NCI-H146 treated with DMSO at 0.1 percent for 48 hours (cell line): ENCODE measurements around the gene SIGLEC5.

ENCODE experiments used
- DNase-seq: peaks from one replicate; lab custom pipeline; 2025; ENCODE audit not compliant: unreplicated experiment; lab: John Stamatoyannopoulos, UW

Gene SIGLEC5

GRCh38 chr19:51628153-51628939 is 1.9 kb downstream of the SIGLEC5 start:
- DNase-seq = no peak

- no peak for DNase-seq
These were observed 2.6 kb downstream of the SIGLEC5 start for GRCh38 chr19:51627491-51628138.

- no peak for DNase-seq
These were observed 3.5 kb downstream of the SIGLEC5 start for GRCh38 chr19:51626675-51627074.

DNA sequence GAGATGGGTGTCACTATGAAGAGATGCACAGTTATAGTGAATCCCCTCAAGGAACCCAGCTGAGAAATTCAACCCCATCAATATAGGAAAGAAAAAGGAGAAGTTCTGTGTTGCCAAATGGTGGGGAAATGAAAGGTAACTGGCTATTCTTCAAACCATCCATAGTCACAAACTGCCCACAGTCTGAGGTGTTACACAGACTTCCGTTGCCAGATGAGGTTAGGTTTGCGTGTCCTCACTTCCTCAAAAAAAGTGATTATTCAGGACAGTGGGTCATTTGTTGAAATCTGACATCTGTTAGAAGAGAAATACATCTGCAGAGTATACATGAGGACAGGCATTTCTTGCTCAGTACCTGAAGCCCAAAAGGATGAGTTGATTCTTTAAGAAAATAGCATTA is 9.0 kb downstream of the SIGLEC5 start:
- no peak for DNase-seq

DNA sequence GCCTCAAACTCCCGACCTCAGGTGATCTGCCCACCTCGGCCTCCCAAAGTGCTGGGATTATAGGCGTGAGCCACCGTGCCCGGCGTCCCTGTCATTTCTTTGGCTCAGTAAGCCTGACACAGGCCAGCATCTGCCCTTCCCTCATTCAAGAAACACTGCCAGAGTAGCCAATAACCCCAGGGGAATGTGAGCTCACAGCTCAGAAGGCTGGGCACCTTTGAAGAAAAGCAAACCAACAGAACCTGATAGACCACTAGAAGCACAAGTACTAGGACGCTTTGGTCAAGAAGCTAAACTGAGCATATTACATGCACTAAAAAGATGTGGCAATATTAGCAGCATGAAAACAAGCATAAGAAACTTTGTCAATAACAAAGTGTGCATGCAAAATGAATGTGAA is 14.2 kb downstream of the SIGLEC5 start:
- no peak for DNase-seq

DNA sequence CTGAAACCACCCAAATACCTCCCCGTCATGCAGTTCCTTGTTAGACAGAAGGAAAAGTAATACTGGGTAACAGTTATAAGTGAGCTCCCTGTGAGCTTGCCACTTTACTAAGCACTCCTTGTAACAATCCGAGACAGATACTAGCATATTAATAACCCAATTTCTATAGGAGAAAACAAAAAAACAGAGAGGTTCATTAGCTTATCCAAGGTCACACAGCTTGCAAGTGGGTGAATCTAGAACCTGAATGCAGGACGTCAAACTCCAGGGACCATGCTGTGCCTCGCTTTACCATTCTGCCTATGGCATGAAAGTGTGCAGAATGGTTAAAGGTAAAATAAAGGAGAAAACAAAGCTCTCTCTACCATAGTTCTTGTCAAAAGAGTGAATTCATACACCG is 15.4 kb downstream of the SIGLEC5 start:
- DNase-seq = no peak

GRCh38 chr19:51610576-51610975 is 19.6 kb downstream of the SIGLEC5 start:
- no peak for DNase-seq

DNA sequence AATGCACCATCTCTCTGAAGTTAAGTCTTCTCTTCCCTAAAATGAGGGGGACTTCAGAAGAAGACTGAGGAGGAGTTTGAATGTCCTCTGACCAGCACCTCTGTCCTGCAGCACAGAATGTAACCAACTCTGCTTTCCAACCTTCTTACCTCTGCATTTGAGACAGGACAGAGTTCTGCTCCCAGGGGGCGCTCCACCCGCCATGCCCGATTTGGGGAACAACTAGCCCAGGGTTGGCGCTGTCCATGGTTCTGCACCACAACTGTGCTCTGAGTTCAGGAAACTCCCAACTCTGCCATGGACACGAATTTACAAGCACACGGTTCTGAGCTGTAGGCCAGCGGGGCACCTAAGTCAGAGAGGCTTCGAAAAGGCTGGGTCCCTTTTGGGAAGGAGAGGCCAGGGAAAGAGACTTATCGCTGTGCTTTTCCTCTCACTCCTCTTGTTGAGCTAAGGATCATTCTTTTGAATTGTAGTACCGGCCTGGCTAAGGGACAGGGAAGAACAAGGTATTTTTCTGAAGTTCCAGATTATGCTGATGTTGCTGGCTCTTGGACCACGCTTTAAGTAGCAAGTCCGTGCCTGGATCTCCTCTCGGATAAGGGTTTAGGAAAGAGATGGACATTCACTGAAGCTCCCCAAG is 22.2 kb downstream of the SIGLEC5 start:
- DNase-seq = no peak

DNA sequence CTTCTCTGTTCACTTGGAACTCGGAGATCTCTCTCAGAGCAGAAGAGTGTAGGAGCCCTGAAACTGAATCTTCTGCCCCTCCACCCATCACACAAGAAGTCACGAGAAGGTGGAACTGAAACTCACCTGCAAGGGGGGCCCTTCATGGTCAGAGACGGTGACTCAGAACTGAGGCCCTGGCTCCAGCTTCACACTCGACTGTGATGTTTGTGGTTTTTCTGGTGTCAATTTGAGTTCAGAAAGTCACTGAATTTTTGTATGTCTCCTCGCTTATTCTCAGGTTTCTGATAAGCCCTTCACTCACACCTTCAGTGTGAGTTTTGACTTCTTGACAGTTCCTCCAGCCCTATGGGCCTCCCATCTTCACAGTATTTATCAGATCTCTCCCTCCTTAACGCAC is 23.1 kb downstream of the SIGLEC5 start:
- no peak for DNase-seq

- no peak for DNase-seq
These were observed 27.9 kb downstream of the SIGLEC5 start for GRCh38 chr19:51602189-51602854.

- DNase-seq = no peak
These were observed 29.1 kb downstream of the SIGLEC5 start for GRCh38 chr19:51600940-51601580.

- no peak for DNase-seq
These were observed 31.1 kb downstream of the SIGLEC5 start for GRCh38 chr19:51599084-51599483.

DNA sequence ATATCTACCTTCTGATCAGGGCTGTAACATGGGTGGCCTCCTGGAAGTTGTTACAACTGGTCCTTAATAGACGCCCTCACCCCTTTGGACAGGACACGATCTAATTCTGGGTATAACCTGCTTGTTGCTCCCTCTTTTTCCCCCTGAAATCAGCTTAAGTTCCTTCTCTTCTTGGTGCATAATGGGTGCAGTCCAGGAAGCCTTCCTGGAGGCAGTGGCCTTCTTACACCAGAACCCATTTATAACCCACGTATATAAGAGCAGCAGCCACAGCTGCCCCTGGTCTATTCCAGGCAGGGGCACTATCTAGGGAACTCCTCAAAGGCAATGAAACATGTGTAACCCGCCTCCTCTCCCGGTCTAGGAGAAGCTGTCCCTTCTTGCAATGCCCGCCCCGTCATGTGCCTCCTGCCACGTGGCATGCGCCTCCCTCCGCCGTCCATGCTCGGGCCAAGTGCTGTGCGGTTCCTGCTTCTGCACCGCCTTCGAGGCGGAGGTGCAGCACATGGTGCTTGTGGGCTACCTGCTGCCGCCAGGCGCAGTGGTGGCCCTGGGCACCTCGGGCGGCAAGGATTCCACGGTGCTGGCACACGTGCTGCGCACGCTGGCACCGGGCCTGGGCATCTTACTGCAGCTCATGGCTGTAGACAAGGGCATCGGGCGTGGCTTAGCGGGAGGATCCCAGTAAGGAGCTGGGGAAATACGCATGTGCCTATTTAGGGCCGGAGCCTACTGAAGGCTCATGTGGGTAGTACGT is 31.9 kb downstream of the SIGLEC5 start:
- no peak for DNase-seq

DNA sequence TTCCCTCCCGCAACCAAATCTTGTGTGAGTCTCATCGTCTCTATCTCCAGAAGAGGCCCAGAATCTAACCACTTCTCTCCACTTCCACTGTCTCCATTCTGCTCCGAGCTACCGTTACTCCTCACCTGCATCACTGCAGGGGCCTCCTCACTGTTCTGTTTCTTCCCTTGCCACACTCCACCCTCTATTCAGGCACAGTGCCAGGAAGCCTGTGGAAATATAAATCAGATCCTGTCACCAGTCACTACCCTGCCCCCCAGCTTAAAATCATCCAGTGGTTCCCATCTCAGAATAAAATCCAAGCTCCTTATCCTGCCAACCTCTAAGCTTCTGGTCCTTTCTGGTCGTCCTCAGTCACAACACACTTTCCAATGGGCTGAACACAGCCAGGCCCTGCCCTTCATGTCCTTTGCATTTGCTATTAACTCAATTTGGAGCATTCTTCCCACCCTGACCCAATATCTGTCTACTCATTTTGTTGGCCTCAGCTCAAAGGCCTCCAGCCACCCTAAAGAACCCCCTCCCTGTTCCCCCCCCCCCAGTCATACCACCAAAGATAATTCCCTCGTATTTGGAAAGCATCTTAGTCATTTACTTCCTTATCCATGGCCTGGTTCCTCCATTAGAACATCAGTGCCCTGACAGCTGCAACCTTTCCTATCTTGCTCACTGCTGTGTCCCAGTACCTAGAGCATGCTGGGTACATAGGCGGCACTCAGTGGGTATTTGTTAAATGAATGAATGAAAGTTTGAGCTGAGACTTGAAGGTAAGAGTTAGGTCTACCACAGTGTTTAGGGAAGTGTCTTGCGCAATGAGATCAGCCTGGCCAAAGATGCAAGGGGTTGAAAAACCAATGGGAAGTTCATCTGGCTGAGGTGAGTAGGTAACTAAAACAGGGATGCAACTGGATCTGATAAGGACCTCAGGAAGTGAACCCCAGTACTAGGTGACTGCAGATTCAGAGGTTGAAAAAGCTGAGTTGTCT is 34.7 kb downstream of the SIGLEC5 start:
- no peak for DNase-seq

DNA sequence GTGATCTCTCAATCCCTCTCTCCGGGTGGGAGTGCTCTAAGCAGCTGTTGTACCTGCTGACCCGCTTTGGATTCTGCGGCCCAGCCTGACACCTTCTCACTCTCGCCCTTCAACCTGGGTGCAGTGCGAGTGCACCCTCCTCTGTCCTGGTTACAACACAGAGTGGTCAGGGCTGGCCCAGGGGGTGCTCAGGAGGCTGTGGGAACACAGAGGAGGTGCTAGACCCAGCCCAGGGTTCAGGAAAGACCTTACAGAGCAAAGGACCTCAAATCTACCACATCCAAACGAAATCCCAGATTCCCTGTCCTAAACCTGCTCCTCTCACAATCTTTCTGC is 35.5 kb downstream of the SIGLEC5 start:
- no peak for DNase-seq

- DNase-seq = peak; percentile 95
These were observed 36.0 kb downstream of the SIGLEC5 start for GRCh38 chr19:51593969-51594773.

DNA sequence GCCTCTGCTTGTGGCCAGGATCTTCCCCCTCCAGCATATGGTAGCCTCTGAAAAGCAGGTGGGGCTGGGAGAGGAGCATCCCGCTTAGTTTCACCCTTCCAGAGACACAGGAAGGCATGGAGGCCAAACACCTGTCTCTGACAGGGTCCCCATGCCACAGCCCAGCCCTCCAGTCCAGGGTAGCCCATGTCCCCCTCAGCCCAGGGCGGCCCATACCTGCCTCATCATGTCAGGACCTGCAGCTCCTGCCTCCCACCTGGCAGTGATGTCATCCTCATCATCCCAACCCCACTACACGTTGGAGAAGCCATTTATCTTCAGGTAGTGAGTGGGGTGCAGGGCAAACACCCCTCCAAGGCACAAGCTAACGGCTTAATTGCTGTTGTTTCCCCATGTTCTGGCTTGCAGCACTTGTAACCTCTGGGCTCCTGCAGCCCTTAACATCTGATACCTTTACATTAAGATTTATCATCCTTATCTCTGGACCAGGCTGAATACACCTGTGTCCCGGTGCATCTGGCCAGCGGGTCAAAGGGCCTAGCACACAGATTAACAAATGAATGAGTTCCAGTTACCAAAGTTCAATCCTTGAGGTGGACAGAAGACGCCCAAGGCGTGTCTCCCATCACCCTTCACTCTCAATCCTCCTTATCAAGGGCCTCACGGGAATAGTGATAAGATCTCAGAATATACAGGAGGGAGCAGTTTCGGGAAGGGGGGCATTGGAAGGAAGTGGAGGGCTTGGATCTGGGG is 36.9 kb downstream of the SIGLEC5 start:
- DNase-seq = no peak

GRCh38 chr19:51592521-51592920 is 37.7 kb downstream of the SIGLEC5 start:
- DNase-seq = no peak
